ENCODE measurements around the gene RAPGEF1.

The RAPGEF1 gene

GRCh38 chr9:131607591-131607990, 132.3 kb downstream of the RAPGEF1 start:
- H3K36me3 Mint-ChIP-seq = peaks cover 67 to 81% of the 10 kb centered on the region in 2 donors
- H3K27ac Mint-ChIP-seq = peak overlapping the region; percentile 84

GRCh38 chr9:131606896-131607567, 132.8 kb downstream of the RAPGEF1 start:
- peaks cover 39 to 44% of the 10 kb centered on the region in 2 donors for H3K4me1 Mint-ChIP-seq
- H3K27me3 Mint-ChIP-seq = no peaks in the 10 kb centered on the region
- DNase-seq = no peak
- no peak for ATAC-seq (replicated peaks)
- H3K36me3 Mint-ChIP-seq = peaks cover 68 to 82% of the 10 kb centered on the region in 2 donors
- H3K9me3 Mint-ChIP-seq = no peaks in the 10 kb centered on the region
- H3K27ac Mint-ChIP-seq = peak overlapping the region; percentile 42
- peak overlapping the region in 1 of 2 donors; percentile 1 for H3K4me3 Mint-ChIP-seq

More at GRCh38 chr9:131607591-131607990, 132.3 kb downstream of the RAPGEF1 start:
- Mint-ChIP-seq H3K4me1 (peaks cover 39 to 43% of the 10 kb centered on the region in 2 donors), H3K4me3 (no peak overlapping the region), H3K27me3 (no peaks in the 10 kb centered on the region), H3K9me3 (no peaks in the 10 kb centered on the region)
- ATAC-seq (replicated peaks) = no peak
- DNase-seq = no peak

GRCh38 chr9:131605770-131606590, 133.9 kb downstream of the RAPGEF1 start:
- Mint-ChIP-seq H3K4me3 (peak overlapping the region in 1 of 2 donors; percentile 17), H3K27ac (peak overlapping the region; percentile 67), H3K36me3 (peaks cover 73 to 87% of the 10 kb centered on the region in 2 donors), H3K4me1 (peaks cover 41 to 48% of the 10 kb centered on the region in 2 donors), H3K9me3 (no peaks in the 10 kb centered on the region), H3K27me3 (no peaks in the 10 kb centered on the region)
- no peak for ATAC-seq (replicated peaks)
- no peak for DNase-seq

- no peaks in the 10 kb centered on the region for H3K9me3 Mint-ChIP-seq
- DNase-seq (no peak), ATAC-seq (replicated peaks) (no peak)
- peaks cover 70 to 85% of the 10 kb centered on the region in 2 donors for H3K36me3 Mint-ChIP-seq
- H3K4me3 Mint-ChIP-seq = peak overlapping the region in 1 of 2 donors; percentile 32
- H3K27me3 Mint-ChIP-seq = no peaks in the 10 kb centered on the region
- H3K27ac Mint-ChIP-seq = peak overlapping the region; percentile 67
- peaks cover 37 to 48% of the 10 kb centered on the region in 2 donors for H3K4me1 Mint-ChIP-seq
These were observed 136.0 kb downstream of the RAPGEF1 start for GRCh38 chr9:131603711-131604439.

- ATAC-seq (replicated peaks) (no peak), DNase-seq (no peak)
- no peaks in the 10 kb centered on the region for H3K27me3 Mint-ChIP-seq
- H3K36me3 Mint-ChIP-seq = peaks cover 67 to 82% of the 10 kb centered on the region in 2 donors
- H3K27ac Mint-ChIP-seq = peak overlapping the region; percentile 72
- H3K4me1 Mint-ChIP-seq = peaks cover 34 to 45% of the 10 kb centered on the region in 2 donors
- H3K9me3 Mint-ChIP-seq = no peaks in the 10 kb centered on the region
- H3K4me3 Mint-ChIP-seq = no peak overlapping the region
These were observed 136.7 kb downstream of the RAPGEF1 start for GRCh38 chr9:131603199-131603598.

- Mint-ChIP-seq H3K27ac (peak overlapping the region; percentile 82), H3K4me3 (peak overlapping the region; percentile 33 to 34), H3K36me3 (peaks cover 64 to 73% of the 10 kb centered on the region in 2 donors), H3K4me1 (peaks cover 23 to 30% of the 10 kb centered on the region in 2 donors), H3K27me3 (no peaks in the 10 kb centered on the region), H3K9me3 (no peaks in the 10 kb centered on the region)
- DNase-seq (no peak), ATAC-seq (replicated peaks) (no peak)
These were observed 138.1 kb downstream of the RAPGEF1 start for GRCh38 chr9:131601683-131602181.

- H3K27ac Mint-ChIP-seq = peak overlapping the region; percentile 51
- H3K4me3 Mint-ChIP-seq = no peak overlapping the region
- no peaks in the 10 kb centered on the region for H3K27me3 Mint-ChIP-seq
- ATAC-seq (replicated peaks) (no peak), DNase-seq (no peak)
- H3K36me3 Mint-ChIP-seq = peaks cover 48 to 63% of the 10 kb centered on the region in 2 donors
- H3K9me3 Mint-ChIP-seq = no peaks in the 10 kb centered on the region
- H3K4me1 Mint-ChIP-seq = peaks cover 15 to 24% of the 10 kb centered on the region in 2 donors
These were observed 141.8 kb downstream of the RAPGEF1 start for GRCh38 chr9:131598121-131598520.

- peaks cover 12 to 23% of the 10 kb centered on the region in 2 donors for H3K4me1 Mint-ChIP-seq
- H3K27me3 Mint-ChIP-seq = no peaks in the 10 kb centered on the region
- DNase-seq (no peak), ATAC-seq (replicated peaks) (no peak)
- H3K27ac Mint-ChIP-seq = peak overlapping the region; percentile 71
- peaks cover 39 to 60% of the 10 kb centered on the region in 2 donors for H3K36me3 Mint-ChIP-seq
- H3K4me3 Mint-ChIP-seq = peak overlapping the region in 1 of 2 donors; percentile 17
- H3K9me3 Mint-ChIP-seq = no peaks in the 10 kb centered on the region
These were observed 142.6 kb downstream of the RAPGEF1 start for GRCh38 chr9:131597246-131597645.

- peaks cover 36 to 61% of the 10 kb centered on the region in 2 donors for H3K36me3 Mint-ChIP-seq
- H3K4me3 Mint-ChIP-seq = no peak overlapping the region
- H3K27ac Mint-ChIP-seq = peak overlapping the region; percentile 84
- H3K4me1 Mint-ChIP-seq = peaks cover 17 to 23% of the 10 kb centered on the region in 2 donors
- H3K27me3 Mint-ChIP-seq = no peaks in the 10 kb centered on the region
- H3K9me3 Mint-ChIP-seq = no peaks in the 10 kb centered on the region
- DNase-seq (no peak), ATAC-seq (replicated peaks) (no peak)
These were observed 143.5 kb downstream of the RAPGEF1 start for GRCh38 chr9:131596430-131596743.

GRCh38 chr9:131595696-131596429, 144.0 kb downstream of the RAPGEF1 start:
- Mint-ChIP-seq H3K36me3 (peaks cover 38 to 63% of the 10 kb centered on the region in 2 donors), H3K27me3 (no peaks in the 10 kb centered on the region), H3K27ac (peak overlapping the region; percentile 84), H3K4me1 (peaks cover 19 to 26% of the 10 kb centered on the region in 2 donors), H3K9me3 (no peaks in the 10 kb centered on the region), H3K4me3 (peak overlapping the region in 1 of 2 donors; percentile 27)
- ATAC-seq (replicated peaks) = no peak
- no peak for DNase-seq

- no peak for DNase-seq
- Mint-ChIP-seq H3K27me3 (no peaks in the 10 kb centered on the region), H3K27ac (peak overlapping the region; percentile 84), H3K4me3 (no peak overlapping the region), H3K36me3 (peaks cover 42 to 65% of the 10 kb centered on the region in 2 donors), H3K9me3 (no peaks in the 10 kb centered on the region), H3K4me1 (peaks cover 24 to 28% of the 10 kb centered on the region in 2 donors)
- no peak for ATAC-seq (replicated peaks)
These were observed 144.8 kb downstream of the RAPGEF1 start for GRCh38 chr9:131594906-131595665.

GRCh38 chr9:131593936-131594665, 145.8 kb downstream of the RAPGEF1 start:
- DNase-seq (no peak), ATAC-seq (replicated peaks) (no peak)
- Mint-ChIP-seq H3K4me3 (no peak overlapping the region), H3K27ac (peak overlapping the region; percentile 79), H3K36me3 (peaks cover 43 to 67% of the 10 kb centered on the region in 2 donors), H3K9me3 (no peaks in the 10 kb centered on the region), H3K27me3 (no peaks in the 10 kb centered on the region), H3K4me1 (peaks cover 28% of the 10 kb centered on the region in 2 donors)

Measured in stimulated activated naive B cell treated with anti-CD40 and anti-IgM and Interleukin-4, amounts not matched to agents 10 μg/mL and 1 μg/mL and 100 μg/mL, for 72 hours (primary cell).